NCI-H1694 (cell line): ENCODE measurements around the gene COG7.

Source experiments
- DNase-seq: peaks from one replicate; lab custom pipeline; 2025; lab: John Stamatoyannopoulos, UW

Gene COG7

GRCh38 chr16:23357761-23358290 lies 95.2 kb downstream of the COG7 start:
- DNase-seq: peak; percentile 74

DNA sequence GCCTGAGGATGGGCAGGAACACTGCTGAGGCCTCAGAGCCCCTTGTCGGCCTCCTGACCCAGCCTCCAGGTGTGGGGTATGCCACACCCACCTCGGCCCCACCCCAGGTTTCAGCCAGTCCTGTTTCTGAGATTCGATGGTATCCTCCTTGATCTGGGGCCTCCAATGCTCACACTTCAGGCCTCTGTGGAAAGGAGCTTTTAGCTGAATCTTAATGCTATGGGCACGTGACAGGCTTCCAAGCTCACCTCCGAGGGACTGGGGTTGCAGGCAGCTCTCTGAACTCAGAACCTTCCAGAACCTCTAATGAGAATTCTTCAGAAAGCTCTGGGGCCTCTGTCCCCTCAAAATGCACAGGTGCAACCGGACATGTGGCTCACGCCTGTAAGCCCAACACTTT lies 96.0 kb downstream of the COG7 start:
- DNase-seq: no peak

- DNase-seq: no peak
Observed at GRCh38 chr16:23355106-23355670, 97.8 kb downstream of the COG7 start.

DNA sequence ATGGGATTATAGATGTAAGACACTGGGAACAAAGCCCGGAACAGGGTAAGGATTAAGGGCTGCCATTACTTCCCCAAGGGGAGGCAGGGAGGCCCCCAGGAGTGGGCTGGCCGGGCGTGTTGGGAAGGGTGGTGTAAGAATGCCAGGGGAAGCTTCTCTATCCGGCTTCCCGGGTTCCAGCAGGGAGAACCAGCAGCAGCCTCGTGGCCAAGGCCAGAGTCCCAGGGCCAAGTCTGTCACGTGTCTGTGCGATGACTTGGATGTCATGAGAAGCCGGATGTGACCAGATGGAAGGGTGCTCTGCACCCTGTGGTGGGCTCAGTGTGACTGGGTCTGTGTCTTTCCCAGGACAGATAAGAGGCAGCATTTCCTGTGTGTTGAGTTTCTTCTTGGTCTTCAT lies 98.7 kb downstream of the COG7 start:
- DNase-seq: no peak

- DNase-seq: no peak
Observed at GRCh38 chr16:23353440-23353839, 99.5 kb downstream of the COG7 start.

DNA sequence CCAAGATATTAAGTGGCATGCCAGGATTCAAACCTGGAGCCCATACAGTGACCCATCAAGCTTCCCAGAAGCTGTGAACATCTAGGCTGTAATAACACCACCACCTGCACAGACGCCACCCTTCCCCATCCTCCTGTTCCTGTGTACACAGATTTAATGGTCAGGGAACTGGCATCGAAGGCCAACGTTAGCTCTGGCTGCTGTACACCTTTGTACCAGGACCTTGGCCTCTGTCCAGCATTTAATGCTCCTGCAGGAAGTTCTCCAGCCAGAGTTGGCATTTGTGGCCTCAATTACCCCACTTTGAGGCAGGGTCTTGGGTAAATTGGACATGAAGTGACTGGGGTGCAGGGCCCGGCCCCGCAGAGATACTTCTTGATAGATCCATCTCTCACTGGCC lies 101.6 kb downstream of the COG7 start:
- no peak for DNase-seq

- no peak for DNase-seq
Observed at GRCh38 chr16:23348579-23349469, 104.2 kb downstream of the COG7 start.

DNA sequence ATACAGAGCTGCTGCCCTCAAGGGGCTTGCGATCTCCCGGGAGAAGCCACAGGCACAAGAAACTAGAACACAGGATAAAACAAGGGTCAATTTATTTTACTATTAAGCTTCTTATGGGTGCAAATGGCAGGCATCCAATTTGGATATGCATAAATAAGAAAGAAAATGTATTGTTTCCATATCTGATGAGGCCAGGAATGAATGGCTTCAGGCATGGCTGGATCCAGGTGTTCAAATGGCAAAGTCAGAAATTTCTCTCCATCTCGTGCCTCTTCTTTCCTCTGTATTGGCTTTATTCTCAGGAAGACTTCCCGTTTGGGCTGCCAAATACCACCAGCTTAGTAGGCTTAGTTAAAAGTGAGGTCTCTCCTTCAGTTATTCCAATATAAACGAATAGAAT lies 107.8 kb downstream of the COG7 start:
- no peak for DNase-seq

GRCh38 chr16:23343643-23344612 lies 109.1 kb downstream of the COG7 start:
- no peak for DNase-seq

DNA sequence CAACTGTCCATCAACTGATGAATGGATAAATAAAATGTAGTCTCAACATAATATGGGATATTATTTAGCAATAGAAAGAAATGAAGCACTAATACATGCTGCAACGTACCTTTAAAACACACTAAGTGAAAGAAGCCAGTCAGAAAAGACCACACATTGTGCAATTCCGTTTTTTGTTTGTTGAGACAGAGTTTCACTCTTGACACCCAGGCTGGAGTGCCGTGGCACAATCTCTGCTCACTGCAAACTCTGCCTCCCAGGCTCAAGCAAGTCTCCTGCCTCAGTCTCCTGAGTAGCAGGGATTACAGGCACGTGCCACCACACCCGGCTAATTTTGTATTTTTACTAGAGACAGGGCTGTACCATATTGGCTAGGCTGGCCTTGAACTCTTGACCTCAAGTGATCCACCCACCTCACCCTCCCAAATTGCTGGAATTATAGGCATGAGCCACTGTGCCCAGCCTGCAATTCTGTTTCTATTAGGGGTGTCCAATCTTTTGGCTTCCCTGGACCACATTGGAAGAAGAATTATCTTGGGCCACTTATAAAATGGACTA lies 110.8 kb downstream of the COG7 start:
- no peak for DNase-seq

- no peak for DNase-seq
Observed at GRCh38 chr16:23339787-23340186, 113.2 kb downstream of the COG7 start.
